OCI-LY7 (cell line): ENCODE measurements around the gene ZFAND2B.

Experiments used
- CTCF ChIP-seq: fragments of 200-600 bp; sonication (generic); conservative IDR thresholded peaks from 2 replicates; pipeline ENCODE4 v1.5.1; 2014; ENCODE audit warnings: mild to moderate bottlenecking, antibody characterized with exemption, low read length, moderate library complexity, mixed read lengths
- EZH2phosphoT487 ChIP-seq: fragments of 200-600 bp; sonication (generic); IDR thresholded peaks from 2 replicates; pipeline ENCODE4 v1.6.1; 2018; ENCODE audit warnings: low read depth, borderline replicate concordance, mild to moderate bottlenecking, mixed run types, antibody characterized with exemption, low read length, moderate library complexity, mixed read lengths

GRCh38 chr2:219252900-219253752 is 46.5 kb downstream of the ZFAND2B start, which contains the start of gene TUBA4B:
- TF ChIP-seq CTCF (no peak), EZH2phosphoT487 (no peak)
